ENCODE data around the gene ELOVL2.

The ELOVL2 gene

GRCh38 chr6:11056871-11057270 lies 12.8 kb upstream of the ELOVL2 start:
- DNase-seq: no peak

DNA sequence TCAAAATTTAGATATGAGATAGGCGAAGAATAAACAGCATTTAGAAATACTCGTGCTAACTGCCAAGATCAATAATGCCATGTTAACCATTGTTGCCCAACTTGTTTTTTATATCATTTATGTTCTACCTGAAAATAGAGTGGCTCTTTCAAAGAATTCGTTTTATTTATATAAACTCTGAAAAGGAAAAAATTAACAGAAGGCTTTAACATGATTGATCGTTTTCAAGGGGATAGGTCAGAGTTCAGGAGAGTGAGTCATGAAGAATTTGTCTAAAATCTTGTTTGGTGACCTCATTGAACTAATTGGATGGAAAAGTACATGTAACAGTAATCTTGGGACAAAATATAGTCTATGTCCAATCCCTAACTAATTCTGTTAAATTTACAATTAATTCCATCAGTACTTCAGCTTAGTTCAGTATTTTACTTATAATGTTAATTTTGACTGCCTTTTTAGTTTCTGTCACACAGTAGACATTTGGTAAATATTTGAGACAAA lies 11.1 kb upstream of the ELOVL2 start:
- no peak for DNase-seq

- DNase-seq: no peak
Observed at GRCh38 chr6:11054722-11055121, 10.6 kb upstream of the ELOVL2 start.

DNA sequence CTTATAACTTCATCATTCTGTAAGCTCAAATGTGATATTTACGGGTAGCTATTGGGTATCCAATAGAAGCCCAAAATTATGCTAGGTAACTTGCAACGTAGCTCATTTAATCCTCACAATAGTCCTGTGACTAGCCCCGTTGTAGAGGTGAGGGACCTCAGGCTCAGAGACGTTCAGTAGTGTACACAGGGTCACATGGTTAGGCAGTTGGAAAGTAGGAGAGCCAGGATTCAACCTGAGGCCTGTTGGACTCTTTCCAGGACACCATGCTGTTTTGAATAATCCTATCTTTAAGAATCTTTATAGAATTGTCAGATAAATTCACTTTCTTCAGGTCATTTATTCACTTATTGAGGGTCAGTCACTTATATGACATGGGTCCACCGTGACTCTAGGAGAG lies 9.2 kb upstream of the ELOVL2 start:
- DNase-seq: no peak

DNA sequence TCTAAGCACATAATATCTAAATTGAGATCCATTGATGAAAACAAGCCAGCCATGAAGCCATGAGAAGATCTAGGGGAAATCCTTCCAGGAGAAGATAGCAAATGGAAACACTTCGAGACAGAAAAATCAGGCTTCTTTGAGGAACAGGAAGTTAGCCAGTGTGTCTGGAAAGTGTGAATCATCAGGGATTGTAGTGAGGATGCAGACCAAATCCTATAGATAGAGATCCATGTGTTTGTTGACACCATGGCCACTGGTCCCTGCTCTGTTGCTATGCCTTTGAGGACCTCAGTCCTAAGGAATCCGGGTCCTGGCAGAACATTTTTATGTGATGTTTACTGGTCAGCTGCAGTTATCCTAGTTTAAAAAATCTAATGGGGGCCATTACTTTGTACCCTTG lies 6.6 kb upstream of the ELOVL2 start:
- no peak for DNase-seq

- no peak for DNase-seq
Observed at GRCh38 chr6:11044712-11045167, 635 bp upstream of the ELOVL2 start.

DNA sequence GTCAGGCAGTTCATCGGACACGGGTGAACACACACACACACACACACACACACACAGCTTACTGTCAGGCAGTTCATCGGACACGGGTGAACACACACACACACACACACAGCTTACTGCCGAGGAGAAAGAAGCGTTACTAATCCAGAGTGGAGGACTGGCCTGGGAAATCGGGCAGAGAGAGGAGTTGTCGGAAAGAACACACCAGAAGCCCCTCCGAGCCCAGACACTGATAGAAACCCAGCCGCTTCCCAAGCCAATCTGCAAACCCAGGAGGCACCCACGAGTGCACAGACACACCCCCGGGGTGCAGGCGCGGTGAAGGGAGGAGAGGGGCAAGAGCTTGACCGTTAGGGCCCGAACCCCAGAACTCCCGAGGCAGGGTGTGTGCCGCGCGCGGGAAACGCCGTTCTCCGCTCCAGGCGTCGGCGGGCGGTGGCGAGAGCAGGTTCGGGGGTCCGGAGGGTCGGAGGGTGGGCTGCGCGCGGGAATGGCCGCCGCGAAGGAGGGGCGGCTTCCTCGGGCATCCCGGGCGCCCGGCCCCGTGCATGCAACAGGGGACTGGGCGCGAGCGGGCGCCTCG lies 636 bp downstream of the ELOVL2 start:
- no peak for DNase-seq

DNA sequence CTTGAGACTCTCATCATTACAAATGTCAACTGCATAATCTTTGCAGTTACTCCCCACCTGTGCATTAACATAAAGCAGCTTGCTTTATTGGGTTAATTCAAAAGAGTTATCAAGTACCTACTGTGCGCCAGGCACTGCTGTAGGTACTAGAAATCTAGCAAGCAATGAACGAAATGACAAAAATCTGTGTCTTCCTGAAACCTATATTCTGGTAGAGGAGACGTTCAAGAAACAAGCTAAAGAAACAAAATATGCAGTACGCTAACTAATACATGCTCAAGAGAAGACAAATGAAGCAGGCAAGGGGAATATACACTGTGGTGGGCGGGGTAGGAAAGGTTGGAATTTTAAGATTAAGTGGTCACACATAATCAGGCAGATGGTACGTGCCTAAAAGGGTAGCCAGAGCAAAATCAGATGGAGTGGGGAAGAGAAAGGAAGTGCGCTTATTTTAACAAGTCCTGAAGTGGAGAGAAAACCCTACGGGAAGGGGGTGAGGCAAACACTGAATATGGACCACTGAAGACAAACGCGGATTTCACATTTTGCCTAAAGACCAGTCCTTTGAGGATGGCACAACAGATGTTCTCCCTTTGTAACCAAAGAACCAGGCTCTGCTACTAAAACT lies 1.2 kb downstream of the ELOVL2 start:
- DNase-seq: no peak

DNA sequence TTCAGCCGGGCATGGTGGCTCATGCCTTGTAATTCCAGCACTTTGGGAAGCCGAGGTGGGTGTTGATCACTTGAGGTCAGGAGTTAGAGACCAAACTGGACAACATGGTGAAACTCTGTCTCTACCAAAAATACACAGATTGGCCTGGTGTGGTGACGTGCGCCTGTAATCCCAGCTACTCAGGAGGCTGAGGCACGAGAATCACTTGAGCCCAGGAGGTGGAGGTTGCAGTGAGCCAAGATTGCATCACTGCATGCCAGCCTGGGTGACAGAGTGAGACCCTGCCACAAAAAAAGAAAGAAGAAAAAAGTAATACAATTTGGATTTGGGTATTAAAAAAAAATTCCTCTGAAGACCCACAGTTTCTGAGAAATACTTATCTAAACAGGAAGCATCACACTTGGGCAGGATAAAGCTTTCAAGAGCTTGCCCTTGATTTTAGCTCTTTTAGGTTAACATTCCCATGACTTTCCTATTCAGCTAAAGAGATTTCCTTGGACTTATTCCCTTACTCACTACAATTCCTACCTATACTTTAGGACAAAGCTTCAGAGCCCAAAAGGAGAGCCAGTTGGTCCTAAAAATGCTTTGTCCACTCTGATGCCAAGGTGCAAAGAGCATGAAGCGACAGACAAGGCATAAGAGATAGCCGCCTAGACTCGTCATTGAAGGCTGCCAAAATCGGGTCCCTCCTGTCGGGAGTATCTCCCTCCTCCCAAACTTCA lies 1.9 kb downstream of the ELOVL2 start:
- DNase-seq: no peak

DNA sequence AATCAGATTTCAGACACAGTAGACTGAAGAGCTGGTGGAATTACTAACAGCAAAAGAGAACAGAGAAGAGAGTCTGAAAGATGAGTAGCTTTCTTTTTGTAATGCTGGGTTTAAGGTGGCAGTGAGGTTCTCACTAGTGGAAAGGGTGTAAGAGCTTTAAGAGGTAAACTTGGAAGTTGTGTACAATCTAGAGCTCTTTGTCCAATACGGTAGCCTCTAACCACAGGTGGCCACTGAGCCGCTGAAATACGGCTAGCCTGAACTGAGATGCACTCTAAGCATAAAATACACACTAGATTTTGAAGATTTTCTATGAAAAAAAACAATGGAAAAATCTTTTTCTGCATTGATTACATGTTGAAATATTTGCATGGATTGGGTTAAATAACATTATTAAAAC lies 4.0 kb downstream of the ELOVL2 start:
- DNase-seq: no peak

DNA sequence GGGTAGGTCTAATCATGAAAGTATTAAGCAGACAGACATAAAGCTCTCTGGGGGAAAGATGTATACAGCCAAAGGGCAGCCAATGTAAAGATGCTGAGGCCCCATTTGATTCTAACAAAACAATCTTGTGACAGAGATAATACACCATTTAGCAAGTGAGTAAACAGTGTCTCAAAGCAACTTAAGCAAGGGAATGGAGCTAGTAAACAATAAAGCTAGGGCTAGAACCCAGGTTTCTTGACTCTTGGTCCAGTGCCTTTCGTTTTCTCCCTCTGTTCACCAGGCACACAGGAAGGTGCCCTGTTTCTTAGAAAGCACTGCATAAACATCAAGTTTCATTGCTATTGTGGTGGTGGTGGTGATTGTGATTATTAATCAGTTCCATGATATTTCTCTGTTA lies 5.1 kb downstream of the ELOVL2 start:
- DNase-seq: no peak

GRCh38 chr6:11036977-11037430 lies 7.1 kb downstream of the ELOVL2 start:
- no peak for DNase-seq

DNA sequence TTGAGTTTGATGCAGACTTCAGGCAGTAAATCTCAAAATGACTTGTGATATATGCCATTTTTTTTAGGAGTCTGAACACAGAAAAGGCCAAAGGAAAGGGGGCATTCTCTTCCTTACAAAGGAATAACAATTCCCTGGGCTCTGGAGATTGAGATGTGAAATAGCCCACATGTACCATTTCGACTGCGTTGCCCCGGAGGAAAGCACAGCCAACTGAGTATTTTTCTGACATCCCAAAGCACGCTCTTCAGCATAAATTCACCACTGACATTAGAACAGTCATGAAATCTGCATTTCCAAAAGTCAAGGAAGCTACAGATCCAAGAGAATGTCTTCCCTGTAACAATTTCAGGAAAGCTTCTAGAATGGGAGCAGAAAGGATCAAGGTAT lies 7.8 kb downstream of the ELOVL2 start:
- DNase-seq: no peak

GRCh38 chr6:11035616-11036350 lies 8.3 kb downstream of the ELOVL2 start:
- no peak for DNase-seq

GRCh38 chr6:11033825-11034224 lies 10.3 kb downstream of the ELOVL2 start:
- no peak for DNase-seq

- no peak for DNase-seq
Observed at GRCh38 chr6:11030904-11031303, 13.2 kb downstream of the ELOVL2 start.

DNA sequence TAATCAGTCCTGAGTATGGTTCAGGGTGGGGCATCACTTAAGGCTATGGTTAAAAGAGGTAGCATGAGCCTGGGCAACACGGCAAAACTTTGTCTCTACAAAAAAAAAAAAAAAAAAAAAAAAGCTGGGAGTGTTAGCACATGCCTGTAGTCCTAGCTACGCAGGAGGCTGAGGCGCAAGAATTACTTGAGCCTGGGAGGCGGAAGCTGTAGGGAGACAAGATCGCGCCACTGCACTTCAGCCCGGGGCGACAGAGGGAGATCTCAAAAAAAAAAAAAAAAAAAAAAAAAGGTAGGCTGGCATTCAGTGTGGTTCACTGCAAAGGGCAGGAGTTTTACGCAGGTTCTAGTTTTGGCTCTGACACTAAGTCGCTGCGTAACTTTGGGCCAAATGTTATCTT lies 15.1 kb downstream of the ELOVL2 start:
- no peak for DNase-seq

DNA sequence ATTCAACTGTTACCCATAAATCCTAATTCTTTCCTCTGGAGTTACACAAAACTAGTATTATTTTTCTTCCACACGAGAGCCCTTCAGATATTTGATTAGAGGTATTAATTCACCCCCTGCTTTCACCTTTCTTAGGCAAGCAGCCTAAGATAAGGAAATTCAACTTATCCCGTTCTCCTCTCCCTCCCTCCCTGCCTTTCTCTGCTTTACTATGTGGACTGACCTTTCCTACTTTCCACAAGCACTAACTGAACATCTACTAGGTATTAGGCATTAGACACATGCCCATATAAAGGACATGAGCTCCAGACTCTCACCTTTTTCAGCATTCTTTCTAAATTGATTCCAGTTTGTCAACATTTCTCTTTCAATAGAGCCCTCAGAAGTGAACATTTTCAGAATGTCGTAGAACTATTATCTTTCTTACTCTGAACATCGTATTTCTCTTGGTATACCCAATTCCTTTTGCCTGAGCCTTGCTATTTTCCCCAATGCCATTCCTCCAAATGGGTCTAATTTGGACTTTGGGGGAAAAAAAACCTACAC lies 16.5 kb downstream of the ELOVL2 start:
- DNase-seq: no peak

GRCh38 chr6:11025921-11026635 lies 18.0 kb downstream of the ELOVL2 start:
- DNase-seq: no peak

GRCh38 chr6:11025130-11025529 lies 19.0 kb downstream of the ELOVL2 start:
- DNase-seq: no peak

- DNase-seq: no peak
Observed at GRCh38 chr6:11023032-11023431, 21.1 kb downstream of the ELOVL2 start.

DNA sequence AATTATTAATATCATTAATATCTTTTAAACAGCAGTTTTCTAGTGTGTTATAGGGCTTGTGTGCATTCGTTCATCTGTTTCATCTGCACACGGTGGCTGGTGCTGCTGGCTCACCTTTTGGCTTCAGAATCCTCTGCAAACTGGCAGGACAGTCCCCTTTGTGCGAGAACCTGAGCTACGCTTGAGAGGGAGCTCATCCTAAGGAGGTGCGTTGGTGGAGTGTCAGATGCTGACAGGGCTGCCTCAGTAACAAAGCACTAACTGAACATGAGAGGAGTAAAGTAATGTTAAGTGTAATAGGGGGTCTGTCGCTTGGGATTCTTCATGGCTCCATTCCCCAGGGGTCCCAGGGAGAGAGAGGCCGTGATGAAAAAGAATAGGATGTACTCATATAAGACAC lies 22.4 kb downstream of the ELOVL2 start:
- no peak for DNase-seq

Measured in effector CD4-positive, alpha-beta T cell (primary cell).